PC-9 (cell line): ENCODE data around the gene EPB41L2. TPM values are rescaled to one million over a fixed set of nuclear protein-coding genes. Genes with fewer than 3 reads are reported as not detected.

Source experiments
- BruUV-seq: library from RNA; stranded (reverse); fragments of 400-500 nt; replicated peaks from 2 replicates; lab custom pipeline; 2021; lab: Mats Ljungman, UMichigan
- CTCF ChIA-PET: fragments of 300-600 bp; sonication (Branson Sonifier 250); formaldehyde crosslinking; loops from one replicate; lab custom pipeline; 2022; ENCODE audit warnings: antibody characterized with exemption; lab: Charles Lee
- POLR2A ChIA-PET: fragments of 300-600 bp; sonication (Branson Sonifier 250); formaldehyde crosslinking; loops from one replicate; lab custom pipeline; 2022; ENCODE audit warnings: antibody characterized with exemption; ENCODE audit not compliant: unreplicated experiment; lab: Charles Lee
- DNase-seq, 2 experiments: peaks; one replicate each; pipeline versions ENCODE4 v3.0.0 to v3.0.0-alpha.2; 2015 to 2022; ENCODE audit warnings: mixed read lengths in 1 of 2
- H2AFZ ChIP-seq: fragments of 200-600 bp; sonication (generic); 2 replicates; pipeline ENCODE4 v1.8.1; 2017; ENCODE audit warnings: antibody characterized with exemption
- H3F3A ChIP-seq: fragments of 200-600 bp; sonication (generic); 2 replicates; pipeline ENCODE4 v1.8.1; 2017; ENCODE audit warnings: antibody characterized with exemption, mild to moderate bottlenecking, low read depth; ENCODE audit not compliant: insufficient read depth
- H3K27ac ChIP-seq: fragments of 200-600 bp; sonication (generic); 2 replicates; pipeline ENCODE4 v1.6.1; 2016; ENCODE audit warnings: mixed run types
- H3K27me3 ChIP-seq: fragments of 200-600 bp; sonication (generic); 2 replicates; pipeline ENCODE4 v1.6.1; 2016; ENCODE audit warnings: low read depth, mixed run types; ENCODE audit not compliant: insufficient read depth
- H3K36me3 ChIP-seq: fragments of 200-600 bp; sonication (generic); 2 replicates; pipeline ENCODE4 v1.6.1; 2016; ENCODE audit warnings: low read depth, mixed run types
- H3K4me1 ChIP-seq: fragments of 200-600 bp; sonication (generic); replicated peaks from 2 replicates; pipeline ENCODE4 v1.6.1; 2016; ENCODE audit warnings: mixed run types; ENCODE audit not compliant: insufficient read depth
- H3K4me2 ChIP-seq: fragments of 200-600 bp; sonication (generic); 2 replicates; pipeline ENCODE4 v1.6.1; 2017; ENCODE audit warnings: mixed run types
- H3K4me3 ChIP-seq: fragments of 200-600 bp; sonication (generic); 2 replicates; pipeline ENCODE4 v1.6.1; 2016; ENCODE audit warnings: mixed run types
- H3K79me2 ChIP-seq: fragments of 200-600 bp; sonication (generic); 2 replicates; pipeline ENCODE4 v1.6.1; 2017; ENCODE audit warnings: low read depth, mixed run types
- H3K9me2 ChIP-seq: fragments of 200-600 bp; sonication (generic); 2 replicates; pipeline ENCODE4 v1.8.1; 2017; ENCODE audit warnings: mild to moderate bottlenecking; ENCODE audit not compliant: insufficient read depth
- H3K9me3 ChIP-seq: fragments of 200-600 bp; sonication (generic); 2 replicates; pipeline ENCODE4 v1.8.1; 2016; ENCODE audit warnings: low read depth; ENCODE audit not compliant: insufficient read depth
- H4K20me1 ChIP-seq: fragments of 200-600 bp; sonication (generic); 2 replicates; pipeline ENCODE4 v1.8.1; 2017; ENCODE audit not compliant: insufficient read depth
- EZH2 ChIP-seq: fragments of 200-600 bp; sonication (generic); IDR thresholded peaks from 2 replicates; pipeline ENCODE4 v1.8.0; 2017; ENCODE audit warnings: antibody characterized with exemption, low read depth
- intact Hi-C: fragments of 100-400 bp; cut with micrococcal nuclease; formaldehyde crosslinking; loops from one replicate; pipeline ENCODE4 v1.10.0; 2022; ENCODE audit not compliant: unreplicated experiment
- total RNA-seq: library from RNA; stranded (reverse); gene quantifications from 2 replicates; pipeline ENCODE4 v1.2.3, GENCODE V29; 2021
- TF ChIP-seq, protein P1 (sequence below): fragments of 200-600 bp; sonication (generic); conservative IDR thresholded peaks from 2 replicates; pipeline ENCODE4 v1.6.1; 2017; ENCODE audit warnings: mixed run types, antibody characterized with exemption, mild to moderate bottlenecking, moderate library complexity

The EPB41L2 gene
- total RNA-seq, 1 experiment from 2014 or later = 67.4 TPM

DNA sequence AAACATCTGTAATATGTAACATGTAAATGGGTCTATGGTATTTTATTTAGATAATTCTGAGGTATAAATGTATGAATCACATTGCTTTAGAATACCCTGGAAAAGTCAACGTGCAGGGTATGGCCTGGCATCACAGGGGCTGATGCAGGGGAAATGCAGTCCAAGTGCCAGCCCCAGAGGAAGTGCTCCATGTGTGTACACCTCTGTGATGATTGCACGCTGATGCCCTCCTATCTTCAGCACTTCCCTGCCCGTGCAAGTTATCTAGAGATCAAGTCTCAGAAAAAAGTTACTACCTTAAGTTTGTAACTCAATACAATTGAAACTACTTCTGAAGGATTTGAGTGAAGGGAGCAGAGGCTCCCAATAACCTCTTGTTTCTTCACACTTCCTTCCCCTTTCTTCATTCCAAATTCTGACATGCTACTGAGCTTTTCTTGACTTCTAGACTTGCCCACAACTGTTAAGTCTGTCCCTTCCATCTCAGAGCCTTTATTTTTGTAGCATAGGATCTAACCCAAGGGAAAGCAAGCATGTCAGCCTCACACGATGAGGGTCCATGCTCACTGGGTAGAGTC is 233.6 kb downstream of the EPB41L2 start:
- H3K4me2 ChIP-seq = no peak overlapping the region
- H2AFZ ChIP-seq = no peak overlapping the region

DNA sequence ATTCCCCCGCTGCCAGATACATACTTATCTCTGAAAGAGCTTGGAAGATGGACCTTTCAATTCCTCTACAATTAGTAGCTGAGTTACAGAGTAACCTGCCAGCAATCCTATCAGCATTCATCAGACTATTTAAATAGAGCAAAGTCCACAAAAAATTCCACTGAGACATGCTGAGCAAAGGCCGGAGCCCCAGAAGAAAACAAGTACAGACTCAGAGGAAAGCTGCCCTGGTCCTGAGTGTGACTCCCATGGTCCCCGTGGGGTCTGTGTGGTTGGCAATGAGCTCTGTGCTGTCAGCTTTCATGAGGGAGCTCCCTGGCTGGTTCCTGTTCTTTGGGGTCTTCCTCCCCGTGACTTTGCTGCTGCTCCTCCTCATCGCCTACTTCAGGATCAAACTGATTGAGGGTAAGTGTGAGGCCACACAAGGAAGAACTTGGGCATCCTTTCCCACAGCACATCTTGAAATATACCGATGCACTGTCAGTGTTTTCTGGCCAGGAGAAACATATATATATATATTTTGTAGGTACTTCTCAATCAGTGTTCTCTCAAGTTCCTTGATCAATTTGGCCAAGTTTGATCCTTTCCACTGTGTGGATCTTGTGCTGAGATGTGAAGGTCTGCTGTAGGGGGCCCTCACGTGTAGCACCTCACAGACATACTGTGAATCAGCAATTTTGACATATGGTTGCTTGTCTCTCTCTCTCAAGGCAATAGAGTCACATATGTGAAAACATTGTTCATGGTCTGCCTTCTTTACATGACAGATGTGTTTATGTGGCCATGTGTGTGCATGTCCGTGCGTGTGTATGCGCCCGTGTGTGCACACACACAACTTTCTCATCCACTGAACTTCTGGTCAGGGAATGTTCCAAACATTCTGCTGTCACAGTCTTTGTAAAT is 235.5 kb downstream of the EPB41L2 start, which contains the start of gene SMLR1:
Gene SMLR1, plus strand, starts transcription at position 160 of the 903 bp plus-strand sequence. Its CDS starts 8 bp downstream, at position 168.
- no peaks in the 10 kb centered on the region for H4K20me1 ChIP-seq
- no peaks in the 10 kb centered on the region for H3K36me3 ChIP-seq
- no peaks in the 10 kb centered on the region for H3K4me1 ChIP-seq
- H3K9me3 ChIP-seq = no peaks in the 10 kb centered on the region
- no peak for DNase-seq
- H2AFZ ChIP-seq = no peak within 1 kb of the TSS
- ChIA-PET POLR2A (no interaction called here), CTCF (no interaction called here)
- intact Hi-C loops = no loop called here
- no peak within 1 kb of the TSS for H3K4me3 ChIP-seq
- no peak within 1 kb of the TSS for H3K27ac ChIP-seq
- H3F3A ChIP-seq = no peaks in the 10 kb centered on the region
- no TSS peak for BruUV-seq
- TF ChIP-seq, protein P1, sequence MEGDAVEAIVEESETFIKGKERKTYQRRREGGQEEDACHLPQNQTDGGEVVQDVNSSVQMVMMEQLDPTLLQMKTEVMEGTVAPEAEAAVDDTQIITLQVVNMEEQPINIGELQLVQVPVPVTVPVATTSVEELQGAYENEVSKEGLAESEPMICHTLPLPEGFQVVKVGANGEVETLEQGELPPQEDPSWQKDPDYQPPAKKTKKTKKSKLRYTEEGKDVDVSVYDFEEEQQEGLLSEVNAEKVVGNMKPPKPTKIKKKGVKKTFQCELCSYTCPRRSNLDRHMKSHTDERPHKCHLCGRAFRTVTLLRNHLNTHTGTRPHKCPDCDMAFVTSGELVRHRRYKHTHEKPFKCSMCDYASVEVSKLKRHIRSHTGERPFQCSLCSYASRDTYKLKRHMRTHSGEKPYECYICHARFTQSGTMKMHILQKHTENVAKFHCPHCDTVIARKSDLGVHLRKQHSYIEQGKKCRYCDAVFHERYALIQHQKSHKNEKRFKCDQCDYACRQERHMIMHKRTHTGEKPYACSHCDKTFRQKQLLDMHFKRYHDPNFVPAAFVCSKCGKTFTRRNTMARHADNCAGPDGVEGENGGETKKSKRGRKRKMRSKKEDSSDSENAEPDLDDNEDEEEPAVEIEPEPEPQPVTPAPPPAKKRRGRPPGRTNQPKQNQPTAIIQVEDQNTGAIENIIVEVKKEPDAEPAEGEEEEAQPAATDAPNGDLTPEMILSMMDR = no peak
- no peak for TF ChIP-seq EZH2
- no peaks in the 10 kb centered on the region for H3K9me2 ChIP-seq
- H3K4me2 ChIP-seq = no peak within 1 kb of the TSS
- H3K79me2 ChIP-seq = no peaks in the 10 kb centered on the region
- H3K27me3 ChIP-seq = no peaks in the 10 kb centered on the region

More for the DNA sequence above, 233.6 kb downstream of the EPB41L2 start:
- Histone ChIP-seq H3K27ac (no peak overlapping the region), H3K4me1 (no peaks in the 10 kb centered on the region), H3K4me3 (no peak overlapping the region), H4K20me1 (no peaks in the 10 kb centered on the region), H3K9me2 (no peaks in the 10 kb centered on the region), H3K79me2 (no peaks in the 10 kb centered on the region), H3K27me3 (no peaks in the 10 kb centered on the region), H3K9me3 (no peaks in the 10 kb centered on the region), H3K36me3 (no peaks in the 10 kb centered on the region), H3F3A (no peaks in the 10 kb centered on the region)
- TF ChIP-seq EZH2 = no peak
- TF ChIP-seq, protein P1 = no peak
- no peak for DNase-seq
- intact Hi-C loops = no loop called here
- ChIA-PET CTCF (no interaction called here), POLR2A (no interaction called here)
- BruUV-seq = no TSS peak

DNA sequence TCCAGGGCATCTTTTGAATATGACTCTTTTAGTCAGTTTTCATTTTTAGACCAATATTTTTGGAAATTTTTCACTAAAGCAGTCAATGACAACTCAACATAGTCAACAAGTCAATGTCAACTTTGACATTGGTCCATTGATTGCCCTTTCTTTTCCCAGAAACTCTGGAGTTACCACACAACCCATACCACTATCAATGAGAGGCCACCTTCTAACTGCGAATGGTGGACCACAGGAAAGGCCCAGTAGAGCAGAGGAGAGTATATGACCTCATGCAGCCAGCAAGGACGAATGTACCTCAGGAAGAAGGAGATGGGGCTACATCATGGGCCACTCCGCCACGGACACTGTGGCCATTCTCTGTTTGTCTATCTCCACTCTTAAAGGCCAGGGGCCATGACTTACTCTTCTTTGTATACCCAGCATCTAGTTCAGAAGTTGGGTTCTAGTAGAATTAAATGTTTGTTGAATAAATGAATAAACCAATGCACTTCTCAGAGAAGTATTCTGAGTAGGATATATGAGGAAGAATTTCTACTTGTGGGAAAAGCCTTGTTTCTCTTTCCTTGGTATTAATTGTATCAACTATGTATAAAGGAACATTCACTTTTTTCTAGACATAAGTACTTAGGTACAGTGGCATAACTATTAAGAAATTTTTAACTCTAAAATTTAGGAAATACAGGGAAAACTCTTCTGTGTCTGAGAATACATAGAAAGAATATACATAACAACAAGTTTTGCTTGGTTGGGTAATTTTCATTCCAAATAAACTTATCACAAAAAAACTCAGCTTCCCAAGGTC is 236.4 kb downstream of the EPB41L2 start:
- Histone ChIP-seq H3F3A (no peaks in the 10 kb centered on the region), H4K20me1 (no peaks in the 10 kb centered on the region), H3K36me3 (no peaks in the 10 kb centered on the region), H2AFZ (no peak overlapping the region), H3K4me2 (no peak overlapping the region), H3K4me1 (no peaks in the 10 kb centered on the region), H3K9me3 (no peaks in the 10 kb centered on the region), H3K79me2 (no peaks in the 10 kb centered on the region), H3K27ac (no peak overlapping the region), H3K4me3 (no peak overlapping the region), H3K9me2 (no peaks in the 10 kb centered on the region), H3K27me3 (no peaks in the 10 kb centered on the region)
- ChIA-PET POLR2A (no interaction called here), CTCF (no interaction called here)
- DNase-seq = no peak
- no peak for TF ChIP-seq EZH2
- TF ChIP-seq, protein P1 = no peak
- no TSS peak for BruUV-seq
- intact Hi-C loops = no loop called here
